Measurements from ENCODE around the gene PDPN.

The PDPN gene

GRCh38 chr1:13604176-13604575, 20.5 kb downstream of the PDPN start:
- Histone ChIP-seq H2AFZ (no peak overlapping the region), H3K27me3 (ENCODE audit: control insufficient read depth, insufficient read depth, low read length) (no peaks in the 10 kb centered on the region), H3K9me3 (ENCODE audit: control insufficient read depth, low read length) (no peaks in the 10 kb centered on the region), H3K27ac (no peak overlapping the region), H3K4me2 (ENCODE audit: low read length) (no peak overlapping the region), H3K79me2 (no peaks in the 10 kb centered on the region), H3K4me3 (ENCODE audit: low read depth, low read length) (no peak overlapping the region), H3K36me3 (ENCODE audit: control insufficient read depth, insufficient read depth, low read length) (no peaks in the 10 kb centered on the region), H3K4me1 (no peaks in the 10 kb centered on the region), H3K9ac (no peak overlapping the region)
- TF ChIP-seq CTCF (IDR thresholded peaks at IDR 0.05): no peak

GRCh38 chr1:13604721-13605120, 21.1 kb downstream of the PDPN start:
- H3K4me3 ChIP-seq (ENCODE audit: low read depth, low read length): no peak overlapping the region
- no peak for TF ChIP-seq CTCF (IDR thresholded peaks at IDR 0.05)
- no peak overlapping the region for H2AFZ ChIP-seq
- no peaks in the 10 kb centered on the region for H3K9me3 ChIP-seq (ENCODE audit: control insufficient read depth, low read length)
- no peaks in the 10 kb centered on the region for H3K4me1 ChIP-seq
- H3K79me2 ChIP-seq: no peaks in the 10 kb centered on the region
- no peak overlapping the region for H3K9ac ChIP-seq
- no peak overlapping the region for H3K4me2 ChIP-seq (ENCODE audit: low read length)
- no peaks in the 10 kb centered on the region for H3K36me3 ChIP-seq (ENCODE audit: control insufficient read depth, insufficient read depth, low read length)
- no peaks in the 10 kb centered on the region for H3K27me3 ChIP-seq (ENCODE audit: control insufficient read depth, insufficient read depth, low read length)
- no peak overlapping the region for H3K27ac ChIP-seq

- no peak overlapping the region for H2AFZ ChIP-seq
- H3K27ac ChIP-seq: no peak overlapping the region
- H3K9me3 ChIP-seq (ENCODE audit: control insufficient read depth, low read length): no peaks in the 10 kb centered on the region
- H3K36me3 ChIP-seq (ENCODE audit: control insufficient read depth, insufficient read depth, low read length): no peaks in the 10 kb centered on the region
- no peak for TF ChIP-seq CTCF (IDR thresholded peaks at IDR 0.05)
- no peak overlapping the region for H3K9ac ChIP-seq
- no peaks in the 10 kb centered on the region for H3K27me3 ChIP-seq (ENCODE audit: control insufficient read depth, insufficient read depth, low read length)
- H3K79me2 ChIP-seq: no peaks in the 10 kb centered on the region
- H3K4me3 ChIP-seq (ENCODE audit: low read depth, low read length): no peak overlapping the region
- H3K4me1 ChIP-seq: no peaks in the 10 kb centered on the region
- H3K4me2 ChIP-seq (ENCODE audit: low read length): no peak overlapping the region
Observed at GRCh38 chr1:13605159-13605558, 21.5 kb downstream of the PDPN start.

GRCh38 chr1:13607002-13607401, 23.4 kb downstream of the PDPN start:
- Histone ChIP-seq H3K4me1 (no peaks in the 10 kb centered on the region), H3K4me2 (ENCODE audit: low read length) (no peak overlapping the region), H3K36me3 (ENCODE audit: control insufficient read depth, insufficient read depth, low read length) (no peaks in the 10 kb centered on the region), H3K79me2 (no peaks in the 10 kb centered on the region), H3K9ac (no peak overlapping the region), H3K27ac (no peak overlapping the region), H3K27me3 (ENCODE audit: control insufficient read depth, insufficient read depth, low read length) (no peaks in the 10 kb centered on the region), H3K4me3 (ENCODE audit: low read depth, low read length) (no peak overlapping the region), H3K9me3 (ENCODE audit: control insufficient read depth, low read length) (no peaks in the 10 kb centered on the region), H2AFZ (no peak overlapping the region)
- TF ChIP-seq CTCF (IDR thresholded peaks at IDR 0.05): no peak

GRCh38 chr1:13616234-13616633, 32.6 kb downstream of the PDPN start:
- H3K4me3 ChIP-seq (ENCODE audit: low read depth, low read length): no peak overlapping the region
- H3K36me3 ChIP-seq (ENCODE audit: control insufficient read depth, insufficient read depth, low read length): no peaks in the 10 kb centered on the region
- H2AFZ ChIP-seq: no peak overlapping the region
- H3K27me3 ChIP-seq (ENCODE audit: control insufficient read depth, insufficient read depth, low read length): no peaks in the 10 kb centered on the region
- H3K27ac ChIP-seq: no peak overlapping the region
- H3K9ac ChIP-seq: no peak overlapping the region
- no peaks in the 10 kb centered on the region for H3K9me3 ChIP-seq (ENCODE audit: control insufficient read depth, low read length)
- no peaks in the 10 kb centered on the region for H3K4me1 ChIP-seq
- H3K79me2 ChIP-seq: no peaks in the 10 kb centered on the region
- no peak for TF ChIP-seq CTCF (IDR thresholded peaks at IDR 0.05)
- H3K4me2 ChIP-seq (ENCODE audit: low read length): no peak overlapping the region

Data from parathyroid adenoma (tissue), 2 donors.